ENCODE results near the gene TNRC6A.

GRCh38 chr16:24844101-24845030 lies 114.9 kb downstream of the TNRC6A start:
- TF ChIP-seq CTCF (IDR thresholded peaks at IDR 0.05): no peak
- TF ChIP-seq POLR2A (IDR thresholded peaks at IDR 0.05): no peak
